MM.1S (cell line): ENCODE measurements around the gene EXD2.

Source experiments
- DNase-seq: peaks from one replicate; pipeline ENCODE4 v3.0.0-alpha.2; 2015
- H2AFZ ChIP-seq: fragments of 300-600 bp; sonication (generic); 2 replicates; pipeline ENCODE4 v1.6.0; 2016; ENCODE audit warnings: antibody characterized with exemption, low read length
- H3F3A ChIP-seq: fragments of 300-600 bp; sonication (generic); 2 replicates; pipeline ENCODE4 v1.6.1; 2016; ENCODE audit warnings: mild to moderate bottlenecking, antibody characterized with exemption, low read length, moderate library complexity, mixed read lengths; ENCODE audit not compliant: insufficient read depth
- H3K27ac ChIP-seq: fragments of 300-600 bp; sonication (generic); 2 replicates; pipeline ENCODE4 v1.5.1; 2016; ENCODE audit warnings: mild to moderate bottlenecking, low read length
- H3K27me3 ChIP-seq: fragments of 300-600 bp; sonication (generic); replicated peaks from 2 replicates; pipeline ENCODE4 v1.6.0; 2016; ENCODE audit warnings: low read length; ENCODE audit not compliant: insufficient read depth
- H3K36me3 ChIP-seq: fragments of 300-600 bp; sonication (generic); replicated peaks from 2 replicates; pipeline ENCODE4 v1.6.1; 2016; ENCODE audit warnings: mild to moderate bottlenecking, low read length, mixed read lengths; ENCODE audit not compliant: insufficient read depth
- H3K4me1 ChIP-seq: fragments of 300-600 bp; sonication (generic); 2 replicates; pipeline ENCODE4 v1.6.1; 2016; ENCODE audit warnings: low read length, mixed read lengths
- H3K4me2 ChIP-seq: fragments of 300-600 bp; sonication (generic); 2 replicates; pipeline ENCODE4 v1.6.0; 2016; ENCODE audit warnings: low read depth, low read length
- H3K4me3 ChIP-seq: fragments of 300-600 bp; sonication (generic); 2 replicates; pipeline ENCODE4 v1.5.1; 2016; ENCODE audit warnings: low read length, mixed read lengths
- H3K79me2 ChIP-seq: fragments of 300-600 bp; sonication (generic); 2 replicates; pipeline ENCODE4 v1.6.1; 2016; ENCODE audit warnings: mixed run types, low read length, mixed read lengths
- H3K9ac ChIP-seq: fragments of 300-600 bp; sonication (generic); 2 replicates; pipeline ENCODE4 v1.6.1; 2016; ENCODE audit warnings: low read length, mixed read lengths
- H3K9me2 ChIP-seq: fragments of 300-600 bp; sonication (generic); replicated peaks from 2 replicates; pipeline ENCODE4 v1.6.1; 2016; ENCODE audit warnings: mild to moderate bottlenecking, low read length, mixed read lengths; ENCODE audit not compliant: insufficient read depth
- H3K9me3 ChIP-seq: fragments of 300-600 bp; sonication (generic); replicated peaks from 2 replicates; pipeline ENCODE4 v1.6.1; 2016; ENCODE audit warnings: mild to moderate bottlenecking, low read length, mixed read lengths; ENCODE audit not compliant: insufficient read depth
- H4K20me1 ChIP-seq: fragments of 300-600 bp; sonication (generic); 2 replicates; pipeline ENCODE4 v1.6.1; 2016; ENCODE audit warnings: mild to moderate bottlenecking, low read length, moderate library complexity, mixed read lengths; ENCODE audit not compliant: insufficient read depth
- EZH2 ChIP-seq: fragments of 300-600 bp; sonication (generic); optimal IDR thresholded peaks from 2 replicates; pipeline ENCODE3; 2017; ENCODE audit warnings: low read depth, mild to moderate bottlenecking, antibody characterized with exemption, low read length, mixed read lengths
- EZH2phosphoT487 ChIP-seq: fragments of 300-600 bp; sonication (generic); IDR thresholded peaks from 2 replicates; pipeline ENCODE4 v1.6.1; 2018; ENCODE audit warnings: antibody characterized with exemption, low read length
- TF ChIP-seq, protein P1 (sequence below): fragments of 300-600 bp; sonication (generic); IDR thresholded peaks from 2 replicates; pipeline ENCODE4 v1.5.1; 2016; ENCODE audit warnings: antibody characterized with exemption, low read length, mixed read lengths

Gene EXD2

DNA sequence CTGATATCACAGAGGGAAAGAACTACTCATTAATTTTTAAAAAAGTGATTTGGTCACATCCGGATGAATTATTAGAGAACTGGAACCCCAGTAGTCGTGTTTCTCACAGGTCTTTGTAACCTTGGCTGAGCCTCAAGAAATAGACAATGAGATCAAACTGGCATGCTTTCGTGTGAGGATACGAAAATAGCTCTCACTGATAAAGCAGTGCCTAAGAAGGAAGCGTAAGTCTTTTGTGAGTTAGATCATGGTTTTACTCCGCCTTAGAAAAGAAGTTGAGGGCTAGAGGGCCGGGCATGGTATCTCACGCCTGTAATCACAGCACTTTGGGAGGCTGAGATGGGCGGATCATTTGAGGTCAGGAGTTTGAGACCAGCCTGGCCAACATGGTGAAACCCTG is 34.9 kb downstream of the EXD2 start:
- Histone ChIP-seq H4K20me1 (no peaks in the 10 kb centered on the region), H3K4me2 (no peak overlapping the region), H3K9ac (no peak overlapping the region), H3K4me3 (no peak overlapping the region), H3K9me2 (no peaks in the 10 kb centered on the region), H3K36me3 (no peaks in the 10 kb centered on the region), H3F3A (no peaks in the 10 kb centered on the region), H2AFZ (no peak overlapping the region), H3K27me3 (no peaks in the 10 kb centered on the region), H3K79me2 (no peaks in the 10 kb centered on the region), H3K4me1 (no peaks in the 10 kb centered on the region), H3K27ac (no peak overlapping the region), H3K9me3 (no peaks in the 10 kb centered on the region)
- DNase-seq: no peak
- TF ChIP-seq EZH2 (no peak), EZH2phosphoT487 (no peak)
- TF ChIP-seq, protein P1, sequence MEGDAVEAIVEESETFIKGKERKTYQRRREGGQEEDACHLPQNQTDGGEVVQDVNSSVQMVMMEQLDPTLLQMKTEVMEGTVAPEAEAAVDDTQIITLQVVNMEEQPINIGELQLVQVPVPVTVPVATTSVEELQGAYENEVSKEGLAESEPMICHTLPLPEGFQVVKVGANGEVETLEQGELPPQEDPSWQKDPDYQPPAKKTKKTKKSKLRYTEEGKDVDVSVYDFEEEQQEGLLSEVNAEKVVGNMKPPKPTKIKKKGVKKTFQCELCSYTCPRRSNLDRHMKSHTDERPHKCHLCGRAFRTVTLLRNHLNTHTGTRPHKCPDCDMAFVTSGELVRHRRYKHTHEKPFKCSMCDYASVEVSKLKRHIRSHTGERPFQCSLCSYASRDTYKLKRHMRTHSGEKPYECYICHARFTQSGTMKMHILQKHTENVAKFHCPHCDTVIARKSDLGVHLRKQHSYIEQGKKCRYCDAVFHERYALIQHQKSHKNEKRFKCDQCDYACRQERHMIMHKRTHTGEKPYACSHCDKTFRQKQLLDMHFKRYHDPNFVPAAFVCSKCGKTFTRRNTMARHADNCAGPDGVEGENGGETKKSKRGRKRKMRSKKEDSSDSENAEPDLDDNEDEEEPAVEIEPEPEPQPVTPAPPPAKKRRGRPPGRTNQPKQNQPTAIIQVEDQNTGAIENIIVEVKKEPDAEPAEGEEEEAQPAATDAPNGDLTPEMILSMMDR: no peak

DNA sequence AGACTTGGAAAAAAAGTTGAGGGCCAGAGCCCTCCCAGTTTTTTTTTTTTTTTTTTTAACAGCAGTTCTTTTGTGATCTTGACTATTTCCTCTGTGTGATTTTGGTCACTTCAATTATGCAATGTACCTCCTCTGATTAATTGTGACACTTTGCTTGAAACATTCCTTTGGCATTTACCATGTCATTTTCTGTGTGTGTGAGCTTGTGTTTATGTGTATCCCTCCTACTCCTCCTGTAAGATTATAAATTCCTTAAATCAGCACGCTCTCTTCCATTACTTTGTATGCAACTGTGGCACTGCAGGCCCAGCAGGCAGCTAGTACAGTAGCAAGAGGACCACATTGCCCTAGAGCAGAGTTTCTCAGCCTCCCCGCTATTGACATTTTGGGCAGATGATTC is 35.4 kb downstream of the EXD2 start:
- no peak overlapping the region for H3K4me3 ChIP-seq
- no peaks in the 10 kb centered on the region for H3K27me3 ChIP-seq
- H3K27ac ChIP-seq: no peak overlapping the region
- DNase-seq: no peak
- no peaks in the 10 kb centered on the region for H3K79me2 ChIP-seq
- no peaks in the 10 kb centered on the region for H3K9me2 ChIP-seq
- no peaks in the 10 kb centered on the region for H3K9me3 ChIP-seq
- no peak overlapping the region for H3K9ac ChIP-seq
- H3K4me2 ChIP-seq: no peak overlapping the region
- no peaks in the 10 kb centered on the region for H3F3A ChIP-seq
- no peak overlapping the region for H2AFZ ChIP-seq
- no peaks in the 10 kb centered on the region for H3K4me1 ChIP-seq
- no peaks in the 10 kb centered on the region for H3K36me3 ChIP-seq
- TF ChIP-seq, protein P1: no peak
- TF ChIP-seq EZH2phosphoT487: no peak
- no peak for TF ChIP-seq EZH2
- H4K20me1 ChIP-seq: no peaks in the 10 kb centered on the region

DNA sequence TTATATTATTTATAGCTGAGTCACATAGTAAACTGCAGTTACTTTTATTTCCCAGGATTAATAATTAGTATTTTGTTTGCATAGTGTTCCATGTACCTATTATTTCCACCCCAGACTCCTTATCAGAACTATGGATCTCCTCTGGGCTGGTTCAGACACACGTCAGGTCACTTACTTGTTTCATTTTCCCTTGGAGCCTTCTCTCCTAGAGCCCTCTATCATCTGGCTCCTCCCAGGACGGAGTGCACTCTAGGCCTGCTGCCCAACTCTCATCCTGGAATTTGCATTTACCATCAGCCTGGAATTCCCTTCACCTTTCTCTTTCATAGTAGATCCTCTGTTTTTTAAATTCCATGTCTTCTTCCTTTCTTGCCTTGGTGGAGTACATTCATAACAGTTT is 40.2 kb downstream of the EXD2 start:
- no peak overlapping the region for H3K4me3 ChIP-seq
- TF ChIP-seq EZH2: no peak
- TF ChIP-seq EZH2phosphoT487: no peak
- TF ChIP-seq, protein P1: no peak
- H3K79me2 ChIP-seq: no peaks in the 10 kb centered on the region
- H3K27ac ChIP-seq: no peak overlapping the region
- no peak overlapping the region for H2AFZ ChIP-seq
- H3K27me3 ChIP-seq: no peaks in the 10 kb centered on the region
- no peaks in the 10 kb centered on the region for H3K4me1 ChIP-seq
- no peak for DNase-seq
- no peaks in the 10 kb centered on the region for H4K20me1 ChIP-seq
- H3K9me3 ChIP-seq: no peaks in the 10 kb centered on the region
- H3K9me2 ChIP-seq: no peaks in the 10 kb centered on the region
- H3K36me3 ChIP-seq: no peaks in the 10 kb centered on the region
- no peak overlapping the region for H3K4me2 ChIP-seq
- H3K9ac ChIP-seq: no peak overlapping the region
- H3F3A ChIP-seq: no peaks in the 10 kb centered on the region
